GM19239 (cell line): ENCODE data around the gene CFL1.
"Not testable (repeated sequence)": the region's sequence is repeated elsewhere in the genome, so short reads cannot be mapped to it uniquely, and the experiment has no call there.

ENCODE experiments used
- DNase-seq: peaks from one replicate; pipeline ENCODE4 v3.0.0; 2011; ENCODE audit warnings: low spot score; ENCODE audit not compliant: insufficient read length
- FAIRE-seq: peaks from 2 replicates; lab custom pipeline; 2011; peaks lifted over from hg19 to GRCh38; lab: Jason Lieb, UNC

The CFL1 gene

DNA sequence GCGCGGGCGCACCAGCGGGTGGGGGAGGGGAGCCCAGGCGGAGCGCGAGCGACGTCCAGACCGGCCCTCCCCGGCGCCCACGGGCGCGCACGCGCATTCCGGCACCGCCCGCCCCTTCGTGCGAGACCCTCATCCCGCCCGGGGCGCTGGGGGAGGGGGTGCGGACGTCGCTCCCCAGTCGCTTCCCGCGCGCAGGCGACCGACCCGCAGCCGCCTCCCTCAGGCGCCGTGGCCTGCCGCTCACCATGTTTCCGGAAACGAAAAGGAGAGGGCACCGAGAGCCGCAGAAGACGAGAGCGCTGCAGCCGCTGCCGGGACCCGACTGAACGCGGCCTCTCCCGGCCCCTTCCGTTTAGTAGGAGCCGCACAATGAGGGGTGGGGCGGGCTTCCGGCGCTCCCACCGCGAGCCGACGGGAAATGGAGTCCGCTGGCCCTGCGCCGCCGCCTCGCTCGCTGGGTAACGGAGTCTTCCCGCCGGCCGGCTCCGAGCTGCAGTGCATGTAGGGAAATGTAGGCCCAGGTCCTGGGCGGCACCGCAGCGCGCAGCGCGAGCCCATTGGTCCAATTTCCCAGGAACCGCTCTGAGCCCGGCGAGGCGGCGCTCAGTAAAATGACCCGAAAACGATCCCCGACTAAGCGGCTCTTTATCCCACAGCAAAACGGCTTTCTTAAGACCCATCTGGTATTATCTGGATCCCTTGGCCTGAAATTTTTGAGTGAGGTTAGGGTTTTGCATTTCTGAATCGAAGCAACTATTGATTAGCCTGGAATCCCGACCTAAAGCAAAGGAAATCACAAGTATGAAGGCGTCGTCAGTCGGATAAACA is at the start of gene CFL1:
Gene CFL1 (minus strand): TSS at position 328 of the 828 bp plus-strand sequence. CDS start 81 bp downstream, at position 247.
- peak; percentile 77 for DNase-seq
- FAIRE-seq: peak; percentile 91

DNA sequence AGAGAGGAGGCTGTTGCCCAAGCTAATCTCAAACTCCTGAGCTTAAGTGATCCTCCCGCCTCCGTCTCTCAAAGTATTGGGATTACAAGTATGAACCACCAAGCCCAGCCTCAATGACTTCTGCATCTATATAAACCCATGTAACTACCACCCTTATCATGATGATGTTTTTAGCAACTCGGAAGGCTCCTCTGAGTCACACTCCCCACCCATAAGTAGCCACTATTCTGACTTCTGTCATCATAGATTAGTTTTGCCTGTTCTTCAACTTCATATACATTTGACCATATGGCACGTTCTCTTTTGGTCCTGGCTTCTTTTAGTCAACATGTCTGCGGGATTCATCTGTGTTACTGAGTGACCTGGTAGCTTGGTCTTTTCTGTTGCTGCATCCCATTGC is 48.6 kb upstream of the CFL1 start:
- DNase-seq (no peak), FAIRE-seq (no peak)

DNA sequence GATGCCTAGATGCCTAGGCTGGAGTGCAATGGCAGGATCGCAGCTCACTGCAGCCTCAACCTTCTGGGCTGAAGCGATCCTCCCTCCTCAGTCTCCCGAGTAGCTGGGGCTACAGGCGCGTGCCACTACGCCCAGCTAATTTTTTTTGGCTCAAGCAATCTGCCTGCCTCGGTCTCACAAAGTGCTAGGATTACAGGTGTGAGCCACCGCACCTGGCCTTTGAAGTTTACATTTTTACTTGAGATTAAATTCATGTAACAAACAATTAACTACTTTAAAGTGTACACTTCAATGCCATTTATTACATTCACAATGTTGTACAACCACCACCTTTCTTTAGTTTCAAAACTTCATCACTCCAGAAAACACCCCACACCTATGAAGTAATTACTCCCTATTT is 45.7 kb upstream of the CFL1 start:
- FAIRE-seq (no peak), DNase-seq (no peak)

DNA sequence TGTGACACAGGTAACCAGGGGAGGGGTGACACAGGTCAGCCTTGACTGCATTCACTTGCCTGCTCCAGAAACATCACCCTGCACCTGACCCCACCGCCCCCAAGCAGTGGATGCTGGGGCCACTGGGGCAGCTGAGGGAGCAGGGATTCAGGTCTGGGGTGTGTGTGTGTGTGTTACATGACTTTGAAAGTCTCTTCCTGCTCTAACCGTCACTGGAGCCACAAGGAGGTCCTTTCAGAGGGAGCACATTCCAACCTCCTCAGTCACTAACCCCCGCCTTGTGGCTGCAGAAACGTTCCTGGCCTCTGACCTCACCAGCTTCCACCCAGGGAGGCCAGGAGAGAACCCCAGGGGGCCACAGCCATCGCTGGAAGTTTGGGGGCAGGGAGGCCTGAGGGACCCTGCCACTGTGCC is 45.1 kb upstream of the CFL1 start:
- DNase-seq (no peak), FAIRE-seq (no peak)

DNA sequence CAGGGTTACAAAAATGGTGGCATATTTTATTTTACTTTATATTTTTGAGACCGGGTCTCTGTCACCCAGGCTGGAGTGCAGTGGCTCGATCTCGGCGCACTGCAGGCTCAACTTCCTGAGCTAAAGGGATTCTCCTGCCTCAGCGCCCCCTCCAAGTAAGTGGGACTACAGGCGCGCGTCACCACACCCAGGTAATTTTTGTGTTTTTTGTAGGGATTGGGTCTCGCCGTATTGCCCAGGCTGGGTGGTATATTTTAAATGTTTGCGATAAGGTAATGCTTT is 42.9 kb upstream of the CFL1 start:
- DNase-seq (no peak), FAIRE-seq (no peak)

DNA sequence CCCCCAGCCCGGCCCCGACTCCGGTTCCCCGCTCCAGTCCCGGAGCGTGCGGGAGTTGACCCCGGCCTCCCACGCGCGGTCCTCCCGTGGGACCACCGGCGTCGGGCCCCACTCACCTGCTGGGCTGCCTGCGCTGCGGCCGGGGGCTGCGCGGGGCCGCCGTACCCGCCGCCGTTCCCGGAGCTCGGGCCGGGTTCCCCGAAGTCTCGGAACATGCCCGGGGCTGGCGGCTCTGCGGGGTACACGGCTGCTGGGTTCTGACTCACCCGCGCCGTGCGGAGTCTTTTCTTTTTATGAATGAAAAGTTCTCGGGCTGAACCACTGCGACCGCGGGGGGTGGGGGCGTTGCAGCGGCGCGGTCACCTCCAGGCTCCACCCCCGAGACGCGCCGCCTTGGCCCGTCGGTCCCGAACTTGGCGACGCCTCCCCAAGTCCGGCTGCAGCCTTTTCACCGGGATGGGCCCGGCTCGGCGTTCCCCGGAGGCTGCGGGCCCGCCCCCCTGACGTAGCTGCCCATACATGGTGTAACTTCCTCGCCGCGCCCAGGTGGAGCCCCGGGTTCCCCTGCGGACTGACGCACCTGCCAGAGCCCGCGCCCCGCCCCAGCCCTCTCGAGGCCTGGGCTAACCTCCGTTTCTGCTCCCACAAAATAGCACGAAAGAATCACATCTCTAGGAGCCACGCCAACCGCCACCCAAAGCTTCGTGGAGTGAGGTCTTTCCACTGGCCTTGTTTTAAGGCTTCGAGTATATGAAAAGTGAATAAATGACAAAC is 42.3 kb upstream of the CFL1 start, which contains the start of gene FOSL1:
Gene FOSL1 (minus strand): TSS at position 264 of the 774 bp plus-strand sequence. CDS start 49 bp downstream, at position 215.
- DNase-seq (peak; percentile 76), FAIRE-seq (peak; percentile 18)

DNA sequence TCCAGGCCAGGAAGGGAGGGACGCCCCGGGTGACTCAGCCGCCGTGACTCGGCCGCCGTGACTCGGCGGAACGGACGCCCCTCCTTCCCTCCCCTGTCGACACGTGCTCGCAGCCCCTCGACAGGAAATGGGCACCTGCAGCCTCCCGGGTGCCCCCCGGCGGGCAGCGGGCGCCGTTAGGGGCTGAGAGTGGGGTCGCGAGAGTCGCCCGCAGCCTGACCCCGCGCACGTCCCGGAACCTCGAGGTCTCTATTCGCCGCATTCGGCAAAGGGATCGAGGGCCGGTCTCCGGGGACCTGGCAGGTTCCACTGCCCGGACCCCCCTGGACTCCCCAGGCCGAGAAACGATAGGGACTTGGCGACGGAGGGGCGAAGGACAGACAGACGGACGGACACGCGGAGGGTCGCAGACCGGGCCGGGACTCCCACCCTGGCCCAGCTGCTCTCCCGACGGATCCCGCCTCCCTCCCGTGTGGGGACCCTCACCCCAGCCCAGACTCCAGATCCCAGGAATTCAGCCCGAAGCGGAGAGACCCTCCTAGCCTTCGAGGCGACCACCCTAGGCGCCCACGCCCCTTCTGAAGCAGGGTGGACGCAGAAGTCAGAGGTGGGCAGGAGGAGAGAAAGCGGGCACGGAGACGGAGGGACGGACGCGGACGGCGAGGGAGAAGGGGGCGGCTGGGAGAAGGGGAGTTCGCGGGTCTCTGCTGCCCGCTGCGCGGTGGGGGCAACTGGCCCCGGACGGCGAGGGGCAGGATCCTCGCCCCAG is 41.6 kb upstream of the CFL1 start:
- DNase-seq: no peak
- no peak for FAIRE-seq

DNA sequence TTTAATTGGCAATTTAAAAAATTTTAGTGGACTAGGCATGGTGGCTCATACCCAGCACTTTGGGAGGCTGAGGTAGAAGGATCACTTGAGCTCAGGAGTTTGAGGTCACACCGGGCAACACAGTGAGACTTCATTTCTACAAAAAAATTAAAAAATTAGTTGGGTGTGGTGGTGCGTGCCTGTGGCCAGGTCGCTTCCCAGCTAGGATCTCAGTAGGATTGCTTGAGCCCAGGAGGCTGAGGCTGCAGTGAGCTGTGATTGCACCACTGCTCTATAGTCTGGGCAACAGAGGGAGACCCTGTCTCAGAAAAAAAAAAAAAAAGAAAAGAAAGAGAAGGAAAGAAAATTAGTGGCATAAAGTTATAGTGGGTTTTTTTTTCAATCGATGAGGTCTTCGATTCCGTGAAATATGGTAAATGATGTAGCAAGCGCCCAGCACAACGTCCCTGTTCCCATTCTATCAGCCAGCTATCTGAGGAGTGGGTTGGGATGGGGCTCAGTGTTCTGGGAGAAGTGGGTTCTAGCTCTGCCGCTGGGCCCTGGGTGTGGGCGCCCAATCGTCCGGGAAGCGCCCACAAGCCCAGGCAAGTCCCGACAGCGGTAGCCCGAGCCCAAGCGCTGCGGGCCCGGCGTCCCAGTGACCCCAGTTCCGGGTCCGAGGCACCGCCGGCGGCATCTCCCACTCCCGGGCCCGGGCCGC is 40.8 kb upstream of the CFL1 start:
- FAIRE-seq (no peak), DNase-seq (no peak)

DNA sequence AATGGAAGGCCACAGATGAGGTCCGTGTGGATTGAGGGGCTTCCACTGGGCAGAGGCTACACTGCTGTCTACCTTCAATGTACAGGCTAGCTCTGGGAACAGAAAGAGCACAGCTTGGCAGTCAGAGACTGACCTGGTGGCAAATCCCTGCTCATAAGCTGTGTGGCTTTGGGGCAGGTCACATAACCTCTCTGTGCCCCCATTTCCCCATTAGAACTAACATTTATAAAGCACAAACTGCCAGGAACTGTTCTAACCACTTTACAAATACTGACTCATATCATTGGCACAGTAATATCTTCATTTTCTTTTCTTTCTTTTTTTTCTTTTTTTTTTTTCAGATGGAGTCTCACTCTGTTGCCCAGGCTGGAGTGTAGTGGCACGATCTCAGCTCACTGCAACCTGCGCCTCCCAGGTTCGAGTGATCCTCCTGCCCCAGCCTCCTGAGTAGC is 39.1 kb upstream of the CFL1 start:
- no peak for FAIRE-seq

DNA sequence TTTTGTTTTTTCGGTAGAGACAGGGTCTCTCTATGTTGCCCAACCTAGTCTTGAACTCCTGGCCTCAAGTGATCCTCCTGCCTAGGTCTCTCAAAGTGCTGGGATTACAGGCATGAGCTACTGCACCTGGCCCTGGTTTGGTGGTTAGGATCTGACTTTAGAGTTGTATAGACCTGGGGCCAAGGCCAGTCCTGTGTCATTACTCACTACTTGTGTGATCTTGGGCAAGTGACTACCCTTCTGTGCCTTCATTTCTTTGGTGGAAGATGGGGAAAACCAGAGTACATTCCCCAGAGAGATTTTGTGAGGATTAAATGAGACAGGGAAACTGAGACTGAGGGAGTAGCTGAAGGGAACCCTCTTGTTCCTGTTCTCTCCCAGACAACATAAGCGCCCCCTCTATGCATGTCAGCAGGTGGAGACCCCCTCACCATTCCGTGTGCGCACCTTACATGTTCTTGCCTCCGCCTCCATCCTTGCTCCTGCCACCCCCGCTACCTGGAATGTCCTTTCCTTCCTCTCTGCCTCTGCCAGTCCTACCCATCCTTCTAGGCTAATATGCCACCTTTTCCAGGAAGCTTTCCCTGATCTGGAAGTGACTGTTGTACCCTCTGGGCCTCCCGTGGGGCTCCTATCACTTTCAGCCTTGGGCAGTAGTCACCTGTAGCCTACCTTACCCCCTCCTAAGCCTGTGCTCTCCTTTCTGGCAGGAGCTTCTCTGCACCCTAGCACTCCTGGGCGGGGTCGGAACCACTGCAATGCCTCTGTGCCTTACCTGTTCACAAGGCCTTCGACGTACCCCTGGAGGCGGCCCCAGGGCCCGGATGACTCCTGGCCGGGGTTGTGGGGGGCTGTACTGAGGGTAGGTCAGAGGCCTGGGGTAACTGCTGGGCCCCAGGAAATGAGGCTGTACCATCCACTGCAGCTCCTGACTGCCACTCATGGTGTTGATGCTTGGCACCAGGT is 38.3 kb upstream of the CFL1 start:
- DNase-seq (no peak), FAIRE-seq (no peak)

More for the DNA sequence above, 39.1 kb upstream of the CFL1 start:
- DNase-seq: no peak

DNA sequence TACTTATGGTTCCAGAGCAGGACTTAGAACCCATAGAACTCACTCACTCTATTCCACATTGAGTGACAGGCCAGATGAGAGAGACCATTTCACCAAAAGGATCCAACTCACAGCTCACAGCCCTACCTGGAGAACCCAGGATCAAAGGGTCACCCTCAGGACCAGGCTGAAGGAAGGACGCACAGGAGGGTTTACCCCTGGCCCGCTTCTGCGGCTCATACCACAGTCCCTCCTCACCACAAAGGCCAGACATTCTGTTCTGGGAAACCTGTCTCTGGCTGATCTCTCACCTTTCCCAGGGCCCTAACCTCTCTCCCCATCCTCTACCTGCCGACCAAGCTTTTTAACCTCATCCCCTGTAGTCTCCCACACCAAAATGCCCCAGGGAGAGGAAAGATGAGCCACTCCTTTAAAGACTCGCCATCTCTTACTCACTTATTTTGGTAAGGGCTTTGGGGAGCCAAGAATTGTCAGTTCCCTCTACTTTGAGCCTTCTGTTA is 37.6 kb upstream of the CFL1 start:
- no peak for FAIRE-seq
- DNase-seq: no peak

DNA sequence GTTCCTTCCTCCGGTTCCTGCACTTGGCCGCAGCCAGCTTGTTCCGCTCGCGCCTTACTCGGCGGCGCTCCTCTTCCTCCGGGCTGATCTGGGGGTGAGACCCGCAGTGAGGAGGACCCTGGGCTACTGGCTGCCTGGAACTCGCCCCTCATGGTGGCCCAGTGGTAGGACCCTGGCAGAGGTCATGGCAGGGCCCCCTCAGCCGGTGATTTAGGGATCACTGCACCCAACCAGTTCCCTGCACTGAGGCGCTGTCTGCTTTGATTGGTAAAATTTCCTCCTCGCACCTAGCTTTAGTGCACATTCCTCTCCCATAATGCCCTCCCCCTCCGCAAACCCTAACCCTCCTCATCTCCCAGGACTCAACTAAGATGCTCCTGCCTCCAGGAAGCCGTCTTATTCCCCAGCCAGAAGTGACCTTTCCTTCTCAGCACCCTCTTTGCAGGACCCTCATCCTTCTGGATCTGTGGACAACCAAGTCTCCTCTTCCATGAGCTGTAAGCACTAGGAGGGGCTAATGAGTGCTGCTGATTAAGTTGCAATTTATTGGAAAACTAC is 36.1 kb upstream of the CFL1 start:
- no peak for FAIRE-seq
- DNase-seq: no peak

DNA sequence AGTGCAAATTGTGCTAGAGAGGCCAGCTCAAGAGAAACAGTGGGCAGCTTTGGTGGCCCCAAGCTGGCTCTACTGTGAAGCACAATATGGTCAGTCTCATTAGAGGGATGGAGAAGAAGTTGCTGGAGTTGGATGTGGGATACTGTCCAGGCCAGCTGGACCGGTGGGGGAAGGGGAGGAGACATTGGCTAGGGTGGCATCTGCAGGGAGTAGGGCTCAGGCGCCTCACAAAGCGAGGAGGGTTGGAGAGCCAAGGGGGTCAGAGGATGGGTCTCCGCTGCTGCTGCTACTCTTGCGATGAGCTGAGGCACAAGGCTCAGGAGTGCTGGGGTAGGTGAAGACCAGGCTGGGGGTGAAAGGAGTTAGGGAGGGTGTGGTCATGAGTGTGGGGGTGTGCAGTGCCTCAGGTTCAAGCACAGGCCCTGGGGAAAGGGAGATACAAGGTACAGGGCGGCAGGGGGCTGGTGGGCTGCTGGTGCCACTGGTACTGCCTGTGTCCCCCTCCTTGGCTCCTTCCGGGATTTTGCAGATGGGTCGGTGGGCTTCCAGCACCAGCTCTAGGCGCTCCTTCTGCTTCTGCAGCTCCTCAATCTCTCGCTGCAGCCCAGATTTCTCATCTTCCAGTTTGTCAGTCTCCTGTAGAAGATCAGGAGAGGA is 34.8 kb upstream of the CFL1 start:
- FAIRE-seq (no peak), DNase-seq (no peak)

DNA sequence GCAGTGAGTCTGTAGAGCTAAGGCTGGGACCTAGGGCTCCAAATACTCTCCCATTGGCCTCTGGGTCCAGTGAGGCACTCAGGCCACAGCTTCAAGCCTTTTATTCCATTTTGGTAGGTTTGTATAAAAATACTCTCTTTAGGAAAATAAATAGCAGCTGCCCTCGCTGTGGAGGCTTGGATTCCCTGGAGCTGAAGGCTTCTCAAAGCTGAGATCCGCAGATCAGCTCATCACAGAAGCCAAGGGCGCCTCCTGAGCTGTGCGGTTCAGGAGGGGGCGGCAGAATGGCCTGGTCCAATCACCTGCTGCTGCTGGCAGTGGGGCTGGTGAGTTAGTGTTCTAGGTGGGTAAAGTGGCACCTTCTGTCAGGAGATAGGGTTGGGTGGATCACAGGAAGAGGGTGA is 34.2 kb upstream of the CFL1 start:
- peak; percentile 21 for FAIRE-seq
- DNase-seq: not testable (repeated sequence)

DNA sequence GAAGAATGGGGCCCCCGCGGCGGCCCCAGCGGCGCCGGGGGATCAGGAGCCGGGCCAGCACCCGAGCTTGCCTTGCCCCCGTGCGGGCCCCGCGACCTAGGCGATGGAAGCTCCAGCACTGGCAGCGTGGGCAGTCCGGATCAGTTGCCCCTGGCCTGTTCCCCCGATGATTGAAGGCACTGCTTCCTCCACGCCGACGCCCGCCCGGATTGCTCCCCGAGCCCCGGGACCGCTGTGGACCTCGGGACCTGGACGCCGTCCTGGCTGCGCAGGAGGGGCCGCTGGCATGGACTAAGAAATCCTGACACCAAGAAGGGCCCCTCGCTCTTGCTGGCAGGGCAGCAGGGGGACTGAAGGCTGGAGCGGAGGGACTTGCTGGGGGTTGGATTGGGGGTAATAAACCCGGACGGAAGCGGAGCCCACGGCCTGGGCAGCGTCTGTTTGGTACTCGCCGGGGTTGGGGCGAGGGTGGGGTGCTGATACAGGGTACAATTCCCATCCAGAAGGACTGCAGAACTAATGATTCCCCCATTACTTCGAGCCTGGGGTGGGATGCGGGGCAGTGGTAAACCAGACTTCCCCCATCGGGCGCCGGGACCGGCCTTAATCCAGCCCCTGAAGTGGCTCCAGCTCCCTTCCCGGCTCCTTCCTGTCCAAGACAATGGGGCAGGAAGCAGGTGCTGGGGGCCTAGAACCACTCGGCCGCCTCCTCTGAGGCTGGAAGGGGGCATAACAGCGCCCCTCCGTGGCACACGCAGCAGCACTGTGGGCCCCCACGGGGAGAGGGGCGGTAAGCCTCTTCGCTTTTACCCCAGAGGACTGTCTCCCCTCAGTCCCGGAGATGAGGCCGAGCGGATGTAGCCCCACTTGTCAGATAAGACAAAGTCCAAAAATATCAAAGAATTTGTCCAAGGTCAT is 33.5 kb upstream of the CFL1 start:
- DNase-seq: no peak
- no peak for FAIRE-seq

DNA sequence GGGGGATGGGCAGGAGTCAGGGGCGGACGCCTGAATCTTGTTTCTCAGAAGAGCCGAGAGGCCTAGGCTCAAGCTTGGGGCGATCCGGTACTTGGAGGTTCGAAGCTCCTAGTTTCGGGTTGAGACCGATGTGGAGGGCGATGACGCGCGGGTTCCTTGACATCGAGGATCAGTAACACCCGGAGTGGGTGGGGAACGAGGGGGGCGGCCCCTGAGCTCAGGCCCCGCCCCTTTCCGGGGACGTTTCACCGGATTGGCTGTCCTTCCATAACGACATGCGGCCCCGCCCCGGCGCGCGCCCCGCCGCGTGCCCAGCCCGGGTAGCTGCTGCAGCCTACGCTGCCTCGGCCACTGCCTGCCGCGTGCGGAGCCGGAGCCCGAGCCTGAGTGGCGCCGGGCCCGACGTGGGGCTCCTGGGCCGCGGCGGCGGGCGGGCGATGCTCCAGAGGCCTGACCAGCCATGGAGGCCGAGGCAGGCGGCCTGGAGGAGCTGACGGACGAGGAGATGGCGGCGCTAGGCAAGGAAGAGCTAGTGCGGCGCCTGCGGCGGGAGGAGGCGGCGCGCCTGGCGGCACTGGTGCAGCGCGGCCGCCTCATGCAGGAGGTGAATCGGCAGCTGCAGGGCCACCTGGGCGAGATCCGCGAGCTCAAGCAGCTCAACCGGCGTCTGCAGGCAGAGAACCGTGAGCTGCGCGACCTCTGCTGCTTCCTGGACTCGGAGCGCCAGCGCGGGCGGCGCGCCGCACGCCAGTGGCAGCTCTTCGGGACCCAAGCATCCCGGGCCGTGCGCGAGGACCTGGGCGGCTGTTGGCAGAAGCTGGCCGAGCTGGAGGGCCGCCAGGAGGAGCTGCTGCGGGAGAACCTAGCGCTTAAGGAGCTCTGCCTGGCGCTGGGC is 32.6 kb upstream of the CFL1 start, which contains the start of gene CCDC85B:
Gene CCDC85B (plus strand): TSS at position 350 of the 895 bp plus-strand sequence. CDS start 111 bp downstream, at position 461.
- DNase-seq (peak; percentile 78), FAIRE-seq (peak; percentile 86)
